Activated naive CD4-positive, alpha-beta T cell treated with anti-CD3 and anti-CD28 coated beads, Interleukin-2, amount 50 U/mL, for 24 hours (primary cell): ENCODE data around the gene TESK2.
"Not testable (repeated sequence)": the region's sequence is repeated elsewhere in the genome, so short reads cannot be mapped to it uniquely, and the experiment has no call there.

Experiments used
- H3K27ac Mint-ChIP-seq: one replicate; pipeline ENCODE4 v1.8.0; 2021; ENCODE audit warnings: mild to moderate bottlenecking, mixed read lengths
- H3K27me3 Mint-ChIP-seq: one replicate; pipeline ENCODE4 v1.8.0; 2021; ENCODE audit warnings: mixed read lengths
- H3K36me3 Mint-ChIP-seq: one replicate; pipeline ENCODE4 v1.8.0; 2021; ENCODE audit warnings: mixed read lengths
- H3K4me1 Mint-ChIP-seq: one replicate; pipeline ENCODE4 v1.8.0; 2021; ENCODE audit warnings: mixed read lengths
- H3K4me3 Mint-ChIP-seq: one replicate; pipeline ENCODE4 v1.8.0; 2021; ENCODE audit warnings: mild to moderate bottlenecking, mixed read lengths
- H3K9me3 Mint-ChIP-seq: one replicate; pipeline ENCODE4 v1.8.0; 2021; ENCODE audit warnings: mixed read lengths

TESK2 gene

DNA sequence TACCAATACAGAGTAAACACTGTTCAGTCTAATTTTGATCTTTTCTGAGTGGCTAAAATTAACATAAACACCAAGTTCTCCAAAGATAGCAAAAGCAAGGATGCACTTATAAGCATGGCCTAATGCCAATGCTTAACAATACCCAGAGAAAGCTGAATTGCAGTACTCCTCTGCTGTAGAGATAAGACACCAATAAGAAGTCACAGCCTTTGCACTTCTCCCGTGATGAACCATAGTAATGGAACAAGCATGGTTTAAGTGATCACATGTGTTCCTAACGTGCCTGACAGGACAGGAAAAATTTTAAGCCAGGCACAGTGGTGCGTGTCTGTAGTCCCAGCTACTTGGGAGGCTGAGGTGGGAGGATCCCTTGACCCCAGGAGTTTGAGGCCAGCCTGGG lies 25.1 kb upstream of the TESK2 start:
- H3K4me3 Mint-ChIP-seq = no peak overlapping the region
- H3K4me1 Mint-ChIP-seq = peaks cover 30% of the 10 kb centered on the region
- no peaks in the 10 kb centered on the region for H3K27me3 Mint-ChIP-seq
- peaks cover 17% of the 10 kb centered on the region for H3K36me3 Mint-ChIP-seq
- no peak overlapping the region for H3K27ac Mint-ChIP-seq
- no peaks in the 10 kb centered on the region for H3K9me3 Mint-ChIP-seq

DNA sequence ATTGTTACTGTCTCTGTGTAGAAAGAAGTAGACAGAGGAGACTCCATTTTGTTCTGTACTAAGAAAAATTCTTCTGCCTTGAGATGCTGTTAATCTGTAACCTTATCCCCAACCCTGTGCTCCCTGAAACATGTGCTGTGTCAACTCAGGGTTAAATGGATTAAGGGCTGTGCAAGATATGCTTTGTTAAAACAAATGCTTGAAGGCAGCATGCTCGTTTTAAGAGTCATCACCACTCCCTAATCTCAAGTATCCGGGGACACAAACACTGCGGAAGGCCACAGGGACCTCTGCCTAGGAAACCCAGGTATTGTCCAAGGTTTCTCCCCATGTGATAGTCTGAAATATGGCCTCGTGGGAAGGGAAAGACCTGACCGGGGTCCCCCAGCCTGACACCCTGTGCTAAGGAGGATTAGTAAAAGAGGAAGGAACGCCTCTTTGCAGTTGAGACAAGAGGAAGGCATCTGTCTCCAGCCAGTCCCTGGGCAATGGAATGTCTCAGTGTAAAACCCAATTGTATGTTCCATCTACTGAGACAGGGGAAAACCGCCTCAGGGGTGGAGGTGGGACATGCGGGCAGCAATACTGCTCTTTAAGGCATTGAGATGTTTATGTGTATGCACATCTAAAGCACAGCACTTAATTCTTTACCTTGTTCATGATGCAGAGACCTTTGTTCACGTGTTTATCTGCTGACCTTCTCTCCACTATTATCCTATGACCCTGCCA lies 22.7 kb upstream of the TESK2 start:
- peaks cover 22% of the 10 kb centered on the region for H3K4me1 Mint-ChIP-seq
- not testable (repeated sequence) for H3K9me3 Mint-ChIP-seq, H3K4me3 Mint-ChIP-seq, H3K27me3 Mint-ChIP-seq, H3K27ac Mint-ChIP-seq
- H3K36me3 Mint-ChIP-seq = peaks cover 19% of the 10 kb centered on the region

DNA sequence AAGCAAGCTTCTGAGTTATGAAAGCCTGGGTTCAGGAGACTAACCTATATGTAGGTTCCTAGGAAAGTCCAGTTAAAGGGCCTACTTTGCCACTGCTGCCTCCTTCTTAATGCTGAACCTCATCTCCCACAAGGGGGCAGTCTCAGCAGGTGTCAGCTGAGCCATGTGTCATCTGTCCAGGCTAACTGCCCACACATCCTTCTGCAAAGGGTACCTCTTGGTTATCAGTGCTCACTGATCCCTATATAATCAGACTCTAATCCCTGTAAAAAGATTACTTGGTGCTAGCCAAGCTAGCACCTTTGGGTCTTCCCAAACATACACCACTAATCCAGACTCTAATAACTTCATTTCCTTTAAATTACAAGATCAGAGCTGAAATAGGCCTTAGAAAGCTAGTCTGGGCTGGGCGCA lies 21.7 kb upstream of the TESK2 start:
- H3K36me3 Mint-ChIP-seq = peaks cover 19% of the 10 kb centered on the region
- no peak overlapping the region for H3K27ac Mint-ChIP-seq
- H3K4me1 Mint-ChIP-seq = peaks cover 19% of the 10 kb centered on the region
- H3K9me3 Mint-ChIP-seq = no peaks in the 10 kb centered on the region
- H3K4me3 Mint-ChIP-seq = no peak overlapping the region
- no peaks in the 10 kb centered on the region for H3K27me3 Mint-ChIP-seq

DNA sequence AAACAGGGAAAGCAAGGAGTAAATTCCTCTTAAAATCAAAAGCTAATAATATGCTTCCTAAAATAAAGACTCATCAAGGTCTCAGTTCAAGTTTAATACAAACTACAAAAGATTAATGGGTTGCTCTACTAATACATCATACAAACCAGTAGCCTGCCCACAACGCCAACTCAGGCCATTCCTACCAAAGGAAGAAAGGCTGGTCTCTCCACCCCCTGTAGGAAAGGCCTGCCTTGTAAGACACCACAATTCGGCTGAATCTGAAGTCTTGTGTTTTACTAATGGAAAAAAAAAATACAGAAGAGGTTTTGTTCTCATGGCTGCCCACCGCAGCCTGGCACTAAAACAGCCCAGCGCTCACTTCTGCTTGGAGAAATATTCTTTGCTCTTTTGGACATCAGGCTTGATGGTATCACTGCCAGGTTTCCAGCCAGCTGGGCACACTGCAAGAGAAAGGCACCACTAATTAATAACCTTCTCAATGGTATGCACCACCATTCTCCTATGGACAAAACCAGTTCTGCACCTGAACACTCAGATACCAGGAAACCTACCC lies 20.1 kb upstream of the TESK2 start:
- Mint-ChIP-seq H3K4me1 (peaks cover 10% of the 10 kb centered on the region), H3K36me3 (peaks cover 17% of the 10 kb centered on the region), H3K27ac (peak overlapping the region; percentile 68), H3K9me3 (no peaks in the 10 kb centered on the region), H3K27me3 (no peaks in the 10 kb centered on the region), H3K4me3 (no peak overlapping the region)

DNA sequence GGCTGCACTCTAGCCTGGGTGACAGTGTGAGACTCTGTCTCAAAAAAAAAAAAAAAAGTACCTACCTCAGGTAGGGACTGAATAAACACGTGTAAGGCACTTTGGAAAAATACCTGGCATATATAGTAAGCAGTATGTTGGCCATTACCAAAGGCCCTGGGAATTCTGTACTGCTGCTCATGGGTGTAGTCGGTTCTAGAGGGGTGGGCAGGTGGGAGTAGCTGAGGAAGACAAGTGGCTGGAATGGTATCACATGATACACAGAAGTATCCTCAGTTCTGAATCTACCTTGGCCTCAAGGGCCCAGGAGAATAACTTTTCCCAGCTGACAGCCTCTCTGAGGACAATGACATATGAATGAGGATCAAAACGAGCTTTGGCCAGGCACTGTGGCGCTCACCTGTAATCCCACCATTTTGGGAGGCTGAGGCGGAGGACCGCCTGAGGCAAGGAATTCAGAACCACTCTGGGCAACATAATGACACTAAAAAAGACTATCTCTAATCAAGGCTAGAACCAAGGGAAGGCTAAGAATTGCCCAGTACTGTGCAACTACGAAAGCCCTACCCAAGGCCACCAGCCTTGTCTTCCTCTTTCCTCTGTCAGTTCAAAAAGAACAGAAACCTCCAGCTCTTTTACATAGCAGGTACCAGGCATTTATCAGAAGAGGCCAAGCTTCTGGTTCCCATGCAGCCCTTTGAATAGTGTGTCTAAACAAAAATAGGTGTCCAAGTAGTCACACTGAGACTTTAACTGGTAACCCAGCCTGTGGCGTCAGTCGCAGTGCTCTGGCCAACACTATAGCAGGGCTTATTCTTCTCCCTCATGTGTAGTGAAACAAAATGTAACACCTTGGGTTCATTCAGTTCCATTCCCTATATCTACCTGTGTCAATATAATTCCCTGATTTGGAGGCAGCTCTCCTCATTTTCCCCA lies 19.3 kb upstream of the TESK2 start:
- H3K27me3 Mint-ChIP-seq = no peaks in the 10 kb centered on the region
- H3K9me3 Mint-ChIP-seq = no peaks in the 10 kb centered on the region
- peaks cover 3% of the 10 kb centered on the region for H3K4me1 Mint-ChIP-seq
- peaks cover 13% of the 10 kb centered on the region for H3K36me3 Mint-ChIP-seq
- no peak overlapping the region for H3K4me3 Mint-ChIP-seq
- peak overlapping the region; percentile 84 for H3K27ac Mint-ChIP-seq

DNA sequence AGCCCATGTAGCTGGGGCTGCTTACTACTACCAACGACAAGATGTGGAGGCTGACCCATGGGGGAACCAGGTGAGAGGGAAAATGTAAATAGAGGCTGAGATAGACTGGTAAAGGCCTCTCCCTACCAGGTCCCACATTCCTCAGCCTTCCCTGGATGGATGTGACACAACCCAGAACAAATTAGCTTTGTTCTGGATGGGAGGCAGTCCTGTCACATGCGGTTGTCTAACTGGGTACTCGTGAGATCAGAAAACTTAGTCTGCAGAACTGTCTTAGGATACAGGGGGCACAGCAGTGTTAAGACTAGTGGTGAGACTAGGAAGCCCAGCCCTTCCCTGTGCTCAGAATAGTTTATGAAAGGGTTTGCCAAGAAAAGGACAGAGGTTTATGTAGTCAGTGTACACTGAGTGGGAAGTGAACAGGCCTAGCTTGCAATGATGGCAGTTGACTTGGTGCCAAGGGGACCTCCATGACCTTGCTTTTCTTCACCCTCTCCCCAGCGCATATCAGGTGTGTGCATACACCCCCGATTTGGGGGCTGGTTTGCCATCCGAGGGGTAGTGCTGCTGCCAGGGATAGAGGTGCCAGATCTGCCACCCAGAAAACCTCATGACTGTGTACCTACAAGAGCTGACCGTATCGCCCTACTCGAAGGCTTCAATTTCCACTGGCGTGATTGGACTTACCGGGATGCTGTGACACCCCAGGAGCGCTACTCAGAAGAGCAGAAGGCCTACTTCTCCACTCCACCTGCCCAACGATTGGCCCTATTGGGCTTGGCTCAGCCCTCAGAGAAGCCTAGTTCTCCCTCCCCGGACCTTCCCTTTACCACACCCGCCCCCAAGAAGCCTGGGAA lies 17.6 kb upstream of the TESK2 start:
- no peaks in the 10 kb centered on the region for H3K9me3 Mint-ChIP-seq
- no peak overlapping the region for H3K4me3 Mint-ChIP-seq
- H3K36me3 Mint-ChIP-seq = peaks cover 8% of the 10 kb centered on the region
- no peaks in the 10 kb centered on the region for H3K27me3 Mint-ChIP-seq
- H3K4me1 Mint-ChIP-seq = peaks cover 3% of the 10 kb centered on the region
- H3K27ac Mint-ChIP-seq = no peak overlapping the region

DNA sequence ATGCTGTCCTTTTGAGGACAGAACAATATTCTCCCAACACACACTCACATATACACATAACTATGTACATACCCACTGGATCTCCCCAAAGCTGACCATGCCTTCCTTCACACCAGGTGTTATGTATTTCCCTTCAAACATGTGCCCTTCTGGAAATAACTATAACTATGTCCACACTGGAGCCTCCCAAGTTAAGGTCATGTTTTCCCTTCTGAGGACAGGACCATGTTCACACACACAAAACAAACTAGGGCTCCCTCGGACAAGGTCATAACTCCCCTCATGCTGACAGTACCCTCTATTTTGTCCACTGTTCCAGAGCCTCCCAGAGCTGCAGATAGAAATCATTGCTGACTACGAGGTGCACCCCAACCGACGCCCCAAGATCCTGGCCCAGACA lies 16.9 kb upstream of the TESK2 start:
- Mint-ChIP-seq H3K27ac (peak overlapping the region; percentile 43), H3K36me3 (peaks cover 8% of the 10 kb centered on the region)

DNA sequence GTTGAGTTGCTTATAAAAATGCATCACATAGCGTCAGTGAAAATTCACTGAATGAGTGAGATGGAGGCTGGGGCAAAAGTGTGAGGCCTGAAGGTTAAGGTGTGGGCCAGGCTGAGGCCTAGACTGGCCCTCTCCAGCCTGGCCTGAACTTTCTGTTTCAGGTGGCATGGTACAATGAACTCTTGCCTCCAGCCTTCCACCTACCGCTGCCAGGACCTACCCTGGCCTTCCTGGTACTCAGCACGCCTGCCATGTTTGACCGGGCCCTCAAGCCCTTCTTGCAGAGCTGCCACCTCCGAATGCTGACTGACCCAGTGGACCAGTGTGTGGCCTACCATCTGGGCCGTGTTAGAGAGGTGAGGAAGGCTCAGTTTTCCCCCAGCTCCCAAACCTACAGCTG lies 16.2 kb upstream of the TESK2 start:
- H3K4me3 Mint-ChIP-seq = no peak overlapping the region
- H3K9me3 Mint-ChIP-seq = no peaks in the 10 kb centered on the region
- H3K27me3 Mint-ChIP-seq = no peaks in the 10 kb centered on the region
- no peak overlapping the region for H3K27ac Mint-ChIP-seq
- peaks cover 6% of the 10 kb centered on the region for H3K36me3 Mint-ChIP-seq
- H3K4me1 Mint-ChIP-seq = peaks cover 3% of the 10 kb centered on the region

More for the DNA sequence above, 16.9 kb upstream of the TESK2 start:
- H3K9me3 Mint-ChIP-seq = no peaks in the 10 kb centered on the region
- no peaks in the 10 kb centered on the region for H3K27me3 Mint-ChIP-seq
- peaks cover 3% of the 10 kb centered on the region for H3K4me1 Mint-ChIP-seq
- no peak overlapping the region for H3K4me3 Mint-ChIP-seq

DNA sequence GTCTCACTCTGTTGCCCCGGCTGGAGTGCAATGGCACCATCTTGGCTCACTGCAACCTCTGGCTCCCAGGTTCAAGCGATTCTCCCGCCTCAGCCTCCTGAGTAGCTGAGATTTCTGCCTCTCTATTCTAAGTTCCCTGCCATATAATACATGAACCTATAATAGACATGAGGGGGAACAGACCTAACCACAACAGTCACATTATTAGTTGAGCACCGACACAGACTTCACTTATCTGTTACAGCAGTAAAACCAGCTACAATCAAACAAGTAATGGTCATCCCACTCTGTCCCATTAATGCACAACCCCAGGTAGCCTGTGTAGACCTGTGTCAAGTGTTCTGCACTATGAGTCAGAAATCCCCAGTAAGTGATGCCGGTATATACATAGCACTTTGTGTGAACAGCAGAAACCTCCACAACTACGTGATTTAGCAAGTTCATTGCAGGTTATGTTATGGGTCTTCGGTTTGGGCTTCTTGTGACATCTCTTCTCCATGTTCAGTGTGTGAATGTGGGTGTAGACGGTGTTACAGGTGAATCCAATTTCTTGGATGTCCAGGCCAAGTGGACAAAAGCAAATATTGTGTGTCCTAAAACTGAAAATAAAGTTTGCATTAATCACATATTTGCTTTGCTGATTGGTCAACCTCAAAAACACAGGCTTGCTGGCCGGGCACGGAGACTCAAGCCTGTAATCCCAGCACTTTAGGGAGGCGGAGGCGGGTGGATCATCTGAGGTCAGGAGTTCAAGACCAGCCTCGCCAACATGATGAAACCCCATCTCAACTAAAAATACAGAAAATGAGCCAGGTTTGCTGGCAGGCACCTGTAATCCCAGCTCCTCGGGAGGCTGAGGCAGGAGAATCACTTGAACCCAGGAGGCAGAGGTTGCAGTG lies 12.7 kb upstream of the TESK2 start:
- H3K9me3 Mint-ChIP-seq = no peaks in the 10 kb centered on the region
- H3K27me3 Mint-ChIP-seq = no peaks in the 10 kb centered on the region
- H3K4me3 Mint-ChIP-seq = no peak overlapping the region
- no peak overlapping the region for H3K27ac Mint-ChIP-seq
- H3K36me3 Mint-ChIP-seq = no peaks in the 10 kb centered on the region
- peaks cover 33% of the 10 kb centered on the region for H3K4me1 Mint-ChIP-seq

DNA sequence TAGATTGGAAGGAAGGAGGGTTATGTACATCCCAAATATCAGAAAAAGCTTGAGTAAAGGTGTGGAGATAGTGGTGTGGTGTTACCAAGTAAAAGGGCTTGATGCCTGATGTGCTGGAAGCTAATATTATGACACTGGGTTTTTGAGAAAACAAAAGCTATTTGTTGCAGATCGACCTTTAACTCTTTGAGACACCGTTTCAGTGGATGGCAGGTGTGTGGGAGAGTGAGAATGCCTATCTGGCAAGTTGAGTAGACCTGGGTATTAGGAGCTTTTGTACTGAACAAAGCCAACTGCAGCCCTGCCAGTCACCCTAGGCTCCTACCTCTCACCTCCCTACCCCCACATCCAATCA lies 10.5 kb upstream of the TESK2 start:
- Mint-ChIP-seq H3K9me3 (no peaks in the 10 kb centered on the region), H3K4me1 (peaks cover 35% of the 10 kb centered on the region), H3K36me3 (no peaks in the 10 kb centered on the region), H3K27ac (no peak overlapping the region), H3K27me3 (no peaks in the 10 kb centered on the region), H3K4me3 (peak overlapping the region; percentile 96)

DNA sequence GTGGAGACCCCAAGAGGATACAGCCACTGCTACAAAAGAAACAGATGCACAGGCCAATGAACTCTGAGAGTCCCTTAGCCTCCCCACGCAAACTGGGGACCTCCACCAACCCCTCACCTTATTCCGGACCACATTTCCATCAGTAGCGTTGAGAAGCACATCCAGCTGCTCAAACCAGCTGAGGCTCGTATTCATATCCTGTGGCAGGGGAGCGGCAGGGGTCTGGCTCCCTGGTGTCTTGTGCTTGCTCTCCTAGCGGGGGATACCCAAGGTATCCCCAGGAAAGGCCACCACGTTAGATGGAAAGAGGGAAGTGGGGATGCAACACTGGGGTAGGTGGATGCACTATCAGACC lies 8.4 kb upstream of the TESK2 start:
- H3K4me1 Mint-ChIP-seq = peaks cover 35% of the 10 kb centered on the region
- H3K9me3 Mint-ChIP-seq = no peaks in the 10 kb centered on the region
- H3K27ac Mint-ChIP-seq = peak overlapping the region; percentile 95
- H3K36me3 Mint-ChIP-seq = peaks cover 2% of the 10 kb centered on the region
- H3K27me3 Mint-ChIP-seq = no peaks in the 10 kb centered on the region
- peak overlapping the region; percentile 96 for H3K4me3 Mint-ChIP-seq

DNA sequence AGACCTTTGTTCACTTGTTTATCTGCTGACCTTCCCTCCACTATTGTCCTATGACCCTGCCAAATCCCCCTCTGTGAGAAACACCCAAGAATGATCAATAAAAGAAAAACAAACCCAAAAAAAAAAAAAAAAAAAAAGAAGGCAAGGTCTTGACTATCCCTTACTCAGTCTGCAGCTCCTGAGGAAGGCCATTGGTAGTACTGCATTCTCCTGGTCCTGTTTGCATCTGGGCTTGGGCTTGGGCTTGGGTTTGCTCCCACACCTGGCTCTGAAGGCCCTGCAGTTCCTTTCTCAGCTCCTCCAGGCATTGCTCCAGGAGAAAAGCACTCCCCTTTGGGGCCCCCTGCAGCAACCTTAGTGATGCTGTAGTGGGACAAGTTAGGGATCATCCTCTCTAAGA lies 7.3 kb upstream of the TESK2 start:
- Mint-ChIP-seq H3K9me3 (no peaks in the 10 kb centered on the region), H3K4me1 (peaks cover 36% of the 10 kb centered on the region), H3K36me3 (peaks cover 2% of the 10 kb centered on the region), H3K27ac (no peak overlapping the region), H3K4me3 (peak overlapping the region; percentile 96), H3K27me3 (no peaks in the 10 kb centered on the region)

DNA sequence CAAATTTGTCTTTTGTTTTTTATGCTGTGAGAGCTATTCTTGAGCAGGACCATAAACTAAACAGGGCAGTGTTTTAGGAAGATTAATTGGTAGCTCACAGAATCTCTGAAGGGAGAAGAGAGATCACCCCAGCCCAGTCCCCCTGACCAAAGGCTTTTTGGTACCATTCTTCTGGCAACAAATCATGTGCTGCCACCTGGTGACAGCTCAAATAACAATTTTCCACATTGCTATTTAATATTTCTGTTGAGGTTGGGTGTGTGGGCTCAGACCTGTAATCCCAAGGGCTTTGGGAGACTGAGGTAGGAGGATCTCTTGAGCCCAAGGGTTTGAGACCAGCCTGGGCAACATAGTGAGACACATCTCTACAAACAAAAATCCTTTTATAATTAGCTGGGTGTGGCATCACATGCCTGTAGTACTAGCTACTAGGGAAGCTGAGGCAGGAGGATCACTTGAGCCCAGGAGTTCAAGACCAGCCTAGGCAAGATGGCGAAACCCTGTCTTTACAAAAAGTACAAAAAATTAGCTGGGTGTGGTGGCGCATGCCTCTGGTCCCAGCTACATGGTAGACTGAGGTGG lies 2.2 kb upstream of the TESK2 start:
- peak overlapping the region; percentile 31 for H3K27ac Mint-ChIP-seq
- no peaks in the 10 kb centered on the region for H3K9me3 Mint-ChIP-seq
- peaks cover 11% of the 10 kb centered on the region for H3K4me1 Mint-ChIP-seq
- H3K4me3 Mint-ChIP-seq = no peak overlapping the region
- H3K36me3 Mint-ChIP-seq = peaks cover 2% of the 10 kb centered on the region
- H3K27me3 Mint-ChIP-seq = no peaks in the 10 kb centered on the region

DNA sequence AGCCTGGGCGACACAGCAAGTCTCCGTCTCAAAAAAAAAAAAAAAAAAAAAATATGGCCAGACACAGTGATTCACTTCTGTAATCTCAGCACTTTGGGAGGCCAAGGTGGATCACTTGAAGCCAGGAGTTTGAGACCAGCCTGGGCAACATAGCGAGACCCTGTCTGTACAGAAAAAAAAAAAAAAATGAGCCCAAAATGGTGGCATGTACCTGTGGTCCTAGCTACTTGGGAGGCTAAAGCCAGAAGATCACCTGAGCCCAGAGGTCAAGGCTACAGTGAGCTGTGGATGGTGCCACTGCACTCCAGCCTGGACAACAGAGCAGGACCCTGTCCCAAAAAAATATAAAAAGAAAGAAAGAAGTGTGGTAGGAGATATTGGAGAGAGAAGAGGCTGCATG lies 1.7 kb upstream of the TESK2 start:
- Mint-ChIP-seq H3K9me3 (no peaks in the 10 kb centered on the region), H3K4me1 (peaks cover 13% of the 10 kb centered on the region), H3K27ac (no peak overlapping the region), H3K27me3 (no peaks in the 10 kb centered on the region), H3K36me3 (peaks cover 2% of the 10 kb centered on the region), H3K4me3 (no peak overlapping the region)
